RCC 7860 (cell line): ENCODE data around the gene SLCO4A1.
A peak's percentile ranks its signal among the peaks of the same experiment; 100 is the strongest.
"Not testable (repeated sequence)": the region's sequence is repeated elsewhere in the genome, so short reads cannot be mapped to it uniquely, and the experiment has no call there.

Experiments used
- DNase-seq: peaks from one replicate; pipeline ENCODE4 v3.0.0-alpha.2; 2015; ENCODE audit warnings: low spot score
- FAIRE-seq: peaks from 2 replicates; lab custom pipeline; 2012; peaks lifted over from hg19 to GRCh38; lab: Jason Lieb, UNC

The SLCO4A1 gene

DNA sequence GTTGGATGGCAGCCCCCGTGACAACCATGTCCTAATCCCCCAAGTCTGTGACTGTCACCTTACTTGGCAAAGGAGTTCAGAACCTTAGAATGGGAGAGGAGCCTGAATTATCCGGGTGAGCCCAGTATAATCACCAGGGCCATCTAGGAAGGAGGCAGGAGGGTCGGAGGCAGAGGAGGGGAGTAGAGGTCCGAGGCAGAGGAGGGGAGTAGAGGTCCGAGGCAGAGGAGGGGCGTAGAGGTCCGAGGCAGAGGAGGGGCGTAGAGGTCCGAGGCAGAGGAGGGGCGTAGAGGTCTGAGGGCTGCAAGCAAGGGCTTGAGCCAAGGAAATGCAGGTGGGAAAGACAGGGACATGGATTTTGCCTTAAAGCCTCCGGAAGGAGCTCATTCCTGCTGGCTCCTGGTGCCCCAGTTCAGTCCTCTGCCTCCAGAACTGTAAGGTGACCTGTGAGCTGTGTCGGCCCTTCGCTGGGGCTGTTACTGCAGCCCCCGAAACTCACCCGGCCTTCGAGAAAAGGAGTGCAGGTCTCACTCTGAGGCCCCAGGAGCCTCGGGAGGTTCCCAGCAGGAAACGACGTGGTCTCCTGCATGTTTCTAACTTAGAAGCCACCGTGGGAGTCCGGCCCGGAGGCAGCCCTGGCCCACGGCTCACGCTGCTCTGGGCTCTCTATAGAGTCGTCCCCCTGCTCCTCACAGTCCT lies 20.0 kb upstream of the SLCO4A1 start:
- DNase-seq = no peak

DNA sequence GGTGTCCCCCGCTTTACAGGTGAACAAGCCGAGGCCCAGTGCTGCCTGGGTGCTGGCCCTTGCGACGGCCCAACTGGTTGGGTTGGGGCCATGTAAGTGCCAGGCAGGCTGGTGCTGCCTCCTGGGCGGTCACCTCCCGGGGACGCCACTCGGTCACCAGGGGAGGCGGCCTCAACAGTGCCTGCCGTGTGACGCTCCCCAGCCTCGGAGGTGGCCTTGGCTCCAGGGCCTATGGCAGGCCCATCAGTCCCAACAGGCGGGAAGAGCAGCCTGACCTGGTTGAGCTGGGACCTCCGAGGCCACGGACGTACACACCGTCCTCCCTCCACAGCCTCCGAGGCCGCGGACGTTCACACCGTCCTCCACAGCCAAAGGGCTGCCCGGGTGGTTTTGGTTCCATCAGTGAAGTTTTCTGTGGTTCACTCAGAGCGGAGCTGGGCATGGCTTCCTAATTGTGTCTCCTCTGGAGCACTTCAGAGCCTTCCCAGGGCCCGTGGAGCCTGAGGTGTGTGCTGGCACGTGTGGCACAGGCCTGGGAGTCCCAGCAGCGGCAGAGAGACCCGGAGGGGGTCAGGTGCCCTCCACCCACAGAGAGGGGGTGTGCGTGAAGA lies 19.3 kb upstream of the SLCO4A1 start:
- FAIRE-seq (no peak), DNase-seq (peak; percentile 53)

More for the DNA sequence above, 20.0 kb upstream of the SLCO4A1 start:
- FAIRE-seq = no peak

- DNase-seq (peak; percentile 96), FAIRE-seq (no peak)
Observed at GRCh38 chr20:62623488-62624324, 18.6 kb upstream of the SLCO4A1 start.

GRCh38 chr20:62624325-62624690 lies 18.0 kb upstream of the SLCO4A1 start:
- DNase-seq = no peak
- FAIRE-seq = no peak

DNA sequence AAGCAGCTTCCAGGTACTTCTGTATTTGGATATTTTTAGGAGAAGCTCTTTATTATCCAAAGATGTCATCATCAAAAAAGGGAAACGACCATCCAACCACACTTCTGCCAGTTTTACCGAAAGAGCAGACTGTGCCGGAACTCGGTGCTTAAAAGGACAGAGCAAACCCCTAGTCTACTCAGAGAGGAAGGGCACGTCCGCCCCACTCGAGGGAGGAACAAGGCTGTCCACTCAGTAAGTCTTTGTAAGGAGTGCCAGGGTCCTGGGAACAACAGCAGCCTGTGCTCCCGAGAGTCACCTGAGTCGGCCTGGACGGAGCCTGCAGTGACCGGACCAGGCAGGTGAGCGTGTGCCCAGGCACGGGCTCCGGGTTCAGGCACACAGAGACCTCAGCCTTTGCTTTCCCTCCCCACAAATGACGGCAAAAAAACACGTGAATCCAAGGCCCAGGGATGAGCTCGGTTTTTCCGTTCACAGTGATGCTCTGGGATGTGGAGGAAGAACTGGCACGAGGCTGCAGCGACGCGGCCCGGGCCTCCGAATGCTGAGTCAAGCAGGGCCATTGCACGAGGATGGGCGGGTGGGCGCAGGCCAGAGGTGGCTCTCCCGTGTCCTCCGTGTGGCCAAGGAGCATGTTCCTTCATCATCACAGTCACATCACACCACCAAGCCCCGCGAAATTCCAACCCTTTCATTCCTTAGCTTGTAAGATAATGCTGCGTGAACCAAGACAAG lies 17.4 kb upstream of the SLCO4A1 start:
- no peak for FAIRE-seq

DNA sequence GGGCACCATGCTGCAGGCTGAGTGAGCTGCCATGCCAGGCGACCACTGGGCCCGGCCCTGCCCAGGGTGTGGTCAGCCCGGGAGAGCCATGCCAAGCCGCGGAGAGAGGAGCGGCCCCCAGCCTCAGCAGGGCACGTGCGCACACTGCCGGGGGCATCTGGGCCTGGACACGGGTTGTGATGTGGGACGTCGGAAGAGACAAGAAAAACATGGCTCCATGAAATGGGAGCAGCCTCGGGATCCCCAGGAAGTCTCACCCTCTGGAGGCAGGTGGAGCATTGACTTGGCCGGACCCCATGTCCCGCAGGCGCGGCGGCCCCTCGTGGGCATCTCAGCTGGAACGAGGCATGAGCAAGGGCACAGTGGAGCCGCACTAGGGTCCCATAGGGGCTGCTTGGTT lies 16.8 kb upstream of the SLCO4A1 start:
- no peak for DNase-seq

More for the DNA sequence above, 17.4 kb upstream of the SLCO4A1 start:
- DNase-seq = no peak

DNA sequence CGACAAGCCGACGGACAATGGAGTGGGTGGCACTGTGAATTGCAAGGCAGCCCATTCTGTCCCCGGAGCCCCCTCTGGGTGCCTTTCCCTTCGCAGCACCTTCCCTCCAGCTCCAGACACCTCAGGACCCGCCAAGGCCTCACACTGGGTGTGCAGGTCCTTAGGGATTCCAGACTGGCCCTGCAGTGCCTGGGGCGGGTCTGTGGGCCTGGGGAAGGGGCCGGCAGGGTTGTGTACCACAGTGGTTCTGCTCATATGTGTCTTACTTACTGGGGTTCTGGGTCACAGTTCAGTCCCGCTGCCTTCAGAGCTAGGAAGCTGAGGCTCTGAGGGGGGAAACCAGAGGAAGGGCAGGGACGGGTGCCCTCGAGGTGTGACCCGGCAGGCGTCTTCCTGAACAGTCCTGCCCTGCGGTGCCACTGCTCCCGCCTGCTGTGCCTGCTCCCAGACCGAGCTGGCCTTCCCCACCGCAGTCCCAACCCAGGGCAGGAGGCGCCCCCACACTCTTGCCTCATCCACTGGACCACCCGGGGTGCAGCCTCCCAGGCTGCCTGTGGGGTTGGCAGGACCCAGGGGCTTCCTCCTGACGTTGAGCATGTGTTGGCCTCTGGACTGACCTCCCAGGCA lies 16.3 kb upstream of the SLCO4A1 start:
- no peak for DNase-seq
- no peak for FAIRE-seq

More for the DNA sequence above, 16.8 kb upstream of the SLCO4A1 start:
- FAIRE-seq = no peak

DNA sequence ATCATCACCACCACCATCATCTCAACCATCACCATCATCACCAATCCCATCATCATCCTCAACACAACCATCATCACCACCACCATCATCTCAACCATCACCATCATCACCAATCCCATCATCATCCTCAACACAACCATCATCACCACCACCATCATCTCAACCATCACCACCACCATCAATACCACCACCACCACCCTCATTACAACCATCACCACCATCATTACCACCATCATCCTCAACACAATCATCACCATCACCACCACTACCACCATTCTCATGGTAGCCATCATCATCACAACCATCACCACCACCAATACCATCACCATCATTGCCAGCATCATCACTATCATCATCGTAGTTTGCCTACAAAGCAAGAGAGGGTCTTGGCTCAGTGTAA lies 14.9 kb upstream of the SLCO4A1 start:
- not testable (repeated sequence) for DNase-seq, FAIRE-seq

DNA sequence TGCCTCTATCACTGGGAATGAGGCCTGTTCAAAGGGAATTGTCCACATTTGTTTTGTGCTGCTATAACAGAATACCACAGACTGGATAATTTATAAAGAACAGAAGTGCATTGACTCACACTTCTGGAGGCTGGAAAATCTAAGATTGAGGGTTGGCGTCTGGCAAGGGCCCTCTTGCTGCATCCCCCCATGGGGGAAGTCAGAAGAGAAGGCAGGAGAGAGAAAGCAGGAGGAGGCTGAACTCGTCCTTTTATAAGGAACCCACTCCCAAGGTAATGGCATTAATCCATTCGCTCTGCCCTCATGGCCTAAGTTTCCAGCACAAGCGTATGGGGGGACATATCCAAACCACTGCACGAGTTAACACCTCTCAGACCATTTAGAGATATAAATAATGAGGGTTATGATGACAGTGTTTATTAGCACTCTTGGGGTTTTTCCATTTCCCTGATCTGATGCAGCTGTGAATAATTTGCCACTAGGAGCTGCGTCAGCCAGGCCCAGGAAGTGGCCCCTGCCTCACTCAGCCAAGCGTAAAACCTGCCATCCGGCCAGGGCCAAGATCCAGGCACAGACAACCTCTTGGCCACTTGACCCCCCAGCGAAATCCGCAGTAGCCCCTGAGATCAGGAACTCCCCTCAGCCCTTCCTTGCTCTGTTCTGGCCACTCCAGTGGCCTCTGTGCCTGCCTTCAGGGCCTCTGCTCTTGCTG lies 14.2 kb upstream of the SLCO4A1 start:
- FAIRE-seq = no peak
- peak; percentile 89 for DNase-seq

DNA sequence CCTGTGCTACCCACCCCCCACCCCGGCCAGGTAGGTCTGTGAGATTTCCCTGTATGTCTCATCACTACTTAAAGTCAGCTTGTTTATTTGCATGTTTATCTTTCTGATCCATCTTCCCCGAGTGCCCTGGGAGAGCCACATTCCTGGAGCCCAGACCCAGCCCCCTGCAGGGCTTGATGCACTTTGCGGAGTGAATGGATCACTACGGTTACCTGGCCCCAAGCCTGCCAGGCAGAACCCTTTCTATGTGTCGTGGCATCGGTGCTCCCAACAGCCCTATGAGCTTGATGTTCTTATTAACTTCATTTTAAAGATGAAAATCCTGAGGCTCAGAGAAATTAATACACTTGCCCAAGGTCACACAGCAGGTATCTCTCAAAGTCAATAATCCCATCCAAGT lies 13.6 kb upstream of the SLCO4A1 start:
- DNase-seq = peak; percentile 78
- no peak for FAIRE-seq

DNA sequence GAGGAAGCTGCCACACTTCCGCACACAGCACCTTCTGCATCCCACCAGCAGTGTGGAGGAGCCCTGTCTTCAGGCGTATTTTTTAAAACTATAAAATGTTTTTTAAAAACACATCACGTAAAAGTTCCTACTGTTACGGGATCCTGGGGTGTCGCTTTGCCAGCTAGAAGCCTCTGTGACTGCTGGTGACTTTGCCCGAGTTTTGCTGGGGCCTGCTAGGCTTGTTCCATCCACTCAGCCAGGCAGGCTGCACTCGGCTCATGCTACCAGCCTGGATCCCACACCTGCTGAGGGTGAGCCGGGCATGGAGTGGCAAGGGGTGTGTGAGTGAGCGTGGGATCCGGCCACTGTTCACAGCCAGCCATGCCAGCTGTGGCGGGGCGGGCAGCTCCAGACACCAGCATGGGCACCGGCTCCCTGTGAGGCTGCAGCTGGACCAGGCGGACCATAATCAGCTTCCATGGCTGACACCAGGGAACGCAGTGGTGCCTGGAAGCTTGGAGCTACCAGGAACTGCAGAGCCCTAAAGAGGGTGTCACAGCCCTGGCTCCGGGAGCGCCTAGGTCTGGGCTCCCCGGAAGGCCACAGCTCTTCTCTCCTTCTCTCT lies 12.3 kb upstream of the SLCO4A1 start:
- no peak for FAIRE-seq
- no peak for DNase-seq

DNA sequence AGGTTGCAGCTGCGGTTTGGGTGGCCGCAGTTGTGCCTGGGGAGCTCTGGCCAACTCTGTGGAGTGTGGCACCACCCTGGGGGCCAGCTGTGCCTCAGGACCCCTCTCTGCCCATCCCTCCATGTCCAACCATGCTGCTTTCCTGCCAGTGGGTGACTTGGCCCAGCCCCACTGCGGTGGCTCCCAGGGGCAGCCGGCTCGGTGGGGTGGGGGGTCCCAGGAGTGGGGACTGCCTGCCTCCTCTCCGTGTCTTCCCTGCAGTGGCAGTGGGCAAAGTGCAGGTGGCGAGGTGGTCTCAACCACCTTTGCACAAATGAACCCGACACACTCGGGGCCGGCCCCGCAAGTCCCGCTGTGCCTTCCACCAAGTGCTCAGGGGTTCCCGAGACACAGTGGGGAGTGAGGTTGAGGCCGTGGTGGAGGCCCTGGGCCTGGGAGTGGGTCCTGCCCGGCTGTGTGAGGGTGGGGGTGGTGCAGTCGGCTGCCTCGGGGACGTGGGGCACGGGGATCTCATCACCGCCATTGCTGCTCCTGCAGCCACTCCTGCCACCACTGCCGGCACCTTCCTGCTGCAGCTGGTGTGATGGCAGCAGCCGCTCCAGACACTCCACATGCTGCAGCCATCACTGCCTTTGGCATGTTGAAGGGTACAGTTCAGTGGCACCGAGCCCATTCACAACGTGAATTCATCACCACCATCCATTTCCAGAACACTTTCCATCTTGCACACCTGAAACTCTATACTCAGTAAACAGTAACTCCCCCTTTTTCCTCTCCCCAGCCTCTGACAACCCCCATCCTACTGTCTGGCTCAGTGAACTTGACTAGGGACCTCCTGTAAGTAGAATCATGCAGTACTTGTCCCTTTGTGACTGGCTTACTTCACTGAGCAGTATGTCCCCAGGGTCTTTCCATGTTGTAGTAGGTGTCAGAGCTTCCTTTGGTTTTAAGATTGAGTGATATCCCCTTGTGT lies 10.7 kb upstream of the SLCO4A1 start:
- no peak for DNase-seq

DNA sequence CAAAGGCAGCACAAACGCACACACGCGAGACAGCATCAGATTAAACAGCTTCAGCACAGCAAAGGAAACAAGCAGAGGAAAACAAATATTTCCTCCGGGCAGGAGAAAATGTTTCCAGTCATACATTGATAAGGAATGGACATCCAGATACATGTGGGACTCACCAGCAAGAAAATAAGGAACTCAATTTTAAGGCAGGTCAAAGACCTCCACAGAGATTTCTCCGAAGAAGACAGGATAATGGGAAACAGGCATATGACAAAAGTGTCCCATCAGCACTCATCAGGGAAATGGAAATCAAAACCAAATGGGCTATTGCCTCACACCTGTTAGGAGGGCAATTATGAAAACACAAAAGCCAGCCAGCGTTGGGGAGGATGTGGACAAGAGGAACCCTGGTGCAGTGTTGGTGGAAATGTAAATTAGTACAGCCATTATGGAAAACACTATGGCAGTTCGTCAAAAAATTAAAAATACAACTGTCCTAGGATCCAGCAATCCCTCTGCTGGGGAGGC lies 9.7 kb upstream of the SLCO4A1 start:
- no peak for DNase-seq
- FAIRE-seq = no peak

More for the DNA sequence above, 10.7 kb upstream of the SLCO4A1 start:
- FAIRE-seq = no peak

DNA sequence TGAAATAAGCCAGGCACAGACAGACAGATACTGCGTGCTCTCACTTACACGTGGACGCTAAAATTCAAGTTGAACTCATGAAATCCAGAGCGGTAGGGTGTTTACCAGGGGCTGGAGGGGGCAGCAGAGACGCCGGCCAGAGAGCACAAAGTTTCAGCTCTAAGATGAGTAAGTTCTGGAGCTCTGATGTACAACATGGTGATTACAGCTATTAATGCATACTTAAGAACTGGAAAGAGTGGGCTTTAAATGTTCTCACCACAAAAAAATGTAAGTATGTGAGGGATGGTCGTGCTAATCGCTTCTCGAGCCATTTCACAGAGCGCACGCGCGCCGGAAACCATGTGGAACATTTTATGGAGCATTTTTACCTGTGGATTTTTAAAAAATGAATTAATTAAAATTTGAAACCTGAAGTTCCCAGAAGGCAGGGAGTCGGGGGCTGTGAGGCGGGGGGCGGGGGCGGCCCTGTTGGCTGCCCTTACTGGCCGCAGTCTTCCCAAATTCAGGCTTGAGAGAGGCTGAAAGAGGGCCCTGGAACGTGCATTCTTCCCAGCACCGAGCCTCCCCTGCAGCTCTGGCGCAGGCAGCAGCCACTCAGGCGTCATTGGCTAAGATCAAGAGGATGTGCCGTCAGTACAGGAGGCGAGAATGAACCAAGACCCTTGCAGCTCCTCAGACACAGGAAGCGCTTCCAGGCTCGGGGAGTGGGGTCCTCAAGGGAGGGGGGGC lies 8.5 kb upstream of the SLCO4A1 start:
- DNase-seq (no peak), FAIRE-seq (no peak)

DNA sequence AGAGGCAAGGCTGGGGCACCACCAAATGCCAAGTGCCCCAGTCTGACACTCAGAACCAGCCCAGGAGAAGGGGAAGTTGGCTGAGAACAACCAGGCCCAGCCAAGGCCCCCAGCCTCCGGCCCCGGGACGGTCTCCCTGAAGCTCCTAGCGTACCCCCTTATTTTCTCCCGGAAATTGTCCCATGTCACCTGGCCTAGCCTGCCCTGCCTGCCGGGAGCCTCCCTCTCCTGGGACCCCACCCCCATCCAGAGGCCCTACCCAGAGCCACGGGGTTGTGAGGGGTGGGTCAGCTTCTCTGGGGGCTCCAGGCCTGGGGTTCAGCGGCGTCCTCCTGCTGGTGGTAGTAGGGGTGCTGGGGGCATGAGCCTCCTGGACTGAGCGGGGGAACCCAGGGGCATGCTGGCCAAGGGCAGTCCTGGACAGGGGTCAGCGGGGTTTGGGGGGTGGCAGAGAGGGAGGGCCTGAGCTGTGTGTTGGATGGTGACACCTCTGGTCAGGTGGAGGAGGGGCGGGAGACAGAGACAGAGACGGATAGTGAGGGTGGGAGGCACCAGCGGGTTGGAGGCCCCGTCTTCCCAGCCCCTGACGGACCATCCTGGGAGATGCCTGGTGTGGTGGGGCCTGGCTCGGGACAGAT lies 7.9 kb upstream of the SLCO4A1 start:
- no peak for FAIRE-seq
- DNase-seq = no peak

- FAIRE-seq (no peak), DNase-seq (no peak)
Observed at GRCh38 chr20:62635232-62635631, 7.1 kb upstream of the SLCO4A1 start.

- DNase-seq = no peak
- FAIRE-seq = no peak
Observed at GRCh38 chr20:62635852-62636251, 6.5 kb upstream of the SLCO4A1 start.
